Calu3 (cell line): ENCODE measurements around the gene GLE1. TPM values are rescaled to one million over a fixed set of nuclear protein-coding genes. Genes with fewer than 3 reads are reported as not detected.

ENCODE experiments used
- Bru-seq: library from RNA; stranded (reverse); fragments of 400-500 nt; gene quantifications from one replicate; lab custom pipeline; 2021; lab: Mats Ljungman, UMichigan
- BruChase-seq, 2 experiments: library from RNA; stranded (reverse); fragments of 400-500 nt; gene quantifications; one replicate each; lab custom pipeline; 2021; lab: Mats Ljungman, UMichigan
- BruUV-seq: library from RNA; stranded (reverse); fragments of 400-500 nt; replicated peaks from 2 replicates; lab custom pipeline; 2021; lab: Mats Ljungman, UMichigan
- CTCF ChIA-PET: fragments of 300-600 bp; sonication (Branson Sonifier 250); formaldehyde crosslinking; loops from one replicate; lab custom pipeline; 2022; ENCODE audit warnings: antibody characterized with exemption; lab: Charles Lee
- DNase-seq: peaks from one replicate; pipeline ENCODE4 v3.0.0; 2022
- H3K27ac Mint-ChIP-seq: one replicate; pipeline ENCODE4 v1.8.0; 2022; ENCODE audit warnings: mixed read lengths; ENCODE audit not compliant: unreplicated experiment
- H3K27me3 Mint-ChIP-seq: one replicate; pipeline ENCODE4 v1.8.0; 2022; ENCODE audit warnings: mixed read lengths; ENCODE audit not compliant: unreplicated experiment
- H3K36me3 Mint-ChIP-seq: one replicate; pipeline ENCODE4 v1.8.0; 2022; ENCODE audit warnings: mild to moderate bottlenecking, moderate library complexity, mixed read lengths; ENCODE audit not compliant: insufficient read depth, unreplicated experiment
- H3K4me1 Mint-ChIP-seq: one replicate; pipeline ENCODE4 v1.8.0; 2022; ENCODE audit warnings: mild to moderate bottlenecking, low read depth, mixed read lengths; ENCODE audit not compliant: unreplicated experiment
- H3K4me3 Mint-ChIP-seq: one replicate; pipeline ENCODE4 v1.8.0; 2022; ENCODE audit warnings: mild to moderate bottlenecking, low read depth, moderate library complexity, mixed read lengths; ENCODE audit not compliant: unreplicated experiment
- H3K9me3 Mint-ChIP-seq: one replicate; pipeline ENCODE4 v1.8.0; 2022; ENCODE audit warnings: low read depth, mixed read lengths; ENCODE audit not compliant: unreplicated experiment
- CTCF ChIP-seq: fragments of 200-600 bp; IDR thresholded peaks from one replicate; pipeline ENCODE4 v1.8.0; 2022; ENCODE audit warnings: antibody characterized with exemption; ENCODE audit not compliant: unreplicated experiment
- intact Hi-C: fragments of 100-400 bp; cut with micrococcal nuclease; formaldehyde crosslinking; loops from one replicate; pipeline ENCODE4 v1.10.0; 2022; ENCODE audit not compliant: unreplicated experiment
- long read RNA-seq: library from polyadenylated mRNA; stranded (forward); transcript quantifications from one replicate; pipeline ENCODE4 v2.0.0, GENCODE V29; 2022
- total RNA-seq: library from RNA; stranded (reverse); gene quantifications from 2 replicates; pipeline ENCODE4 v1.2.3, GENCODE V29; 2022

The GLE1 gene
- 23.9 and 24.8 TPM in 2 replicates for total RNA-seq
- Bru-seq, nascent RNA, result percentile 60 among the genes with signal in this experiment
- percentile 74 among the genes with signal in this experiment for BruChase-seq, experiment 1, labeled RNA remaining after a 6-hour chase
- percentile 64 among the genes with signal in this experiment for BruChase-seq, experiment 2, labeled RNA remaining after a 2-hour chase
- long read RNA-seq, transcript GLE1-201 (16 exons, 3,321 nt), result major isoform, 27 of 43 reads
- long read RNA-seq, partial matches to known transcripts, result 4 of 43 reads
- long read RNA-seq, other reads (novel, unspliced or antisense), result 11 of 43 reads

GRCh38 chr9:128504485-128505413 is at the start of gene GLE1:
TSS of gene GLE1 (plus strand) at chr9:128504719. CDS start at chr9:128504806, 87 bp downstream.
- Mint-ChIP-seq H3K36me3 (peaks cover 35% of the 10 kb centered on the region), H3K27ac (peak within 1 kb of the TSS; percentile 81), H3K27me3 (no peaks in the 10 kb centered on the region), H3K4me3 (peak within 1 kb of the TSS; percentile 98), H3K9me3 (no peaks in the 10 kb centered on the region), H3K4me1 (no peaks in the 10 kb centered on the region)
- intact Hi-C loops, result no loop called here
- peak; percentile 94 for DNase-seq
- CTCF ChIA-PET, result interaction anchor here (1.0 kb wide), 1 partner anchor 142 kb away, joined by 4 read pairs; no protein-coding TSS in a partner anchor
- no peak for TF ChIP-seq CTCF
- BruUV-seq, result no TSS peak

GRCh38 chr9:128454991-128455390 is 49.5 kb upstream of the GLE1 start:
- no peak for DNase-seq
- no peaks in the 10 kb centered on the region for H3K4me1 Mint-ChIP-seq
- peak overlapping the region; percentile 95 for H3K4me3 Mint-ChIP-seq
- H3K27ac Mint-ChIP-seq, result no peak overlapping the region
- intact Hi-C loops, result no loop called here
- BruUV-seq, result TSS peak; percentile 71
- CTCF ChIA-PET, result interaction anchor here (0.6 kb wide), 1 partner anchor 16 kb away, joined by 3 read pairs; no protein-coding TSS in a partner anchor
- peaks cover 22% of the 10 kb centered on the region for H3K36me3 Mint-ChIP-seq
- no peaks in the 10 kb centered on the region for H3K9me3 Mint-ChIP-seq
- no peaks in the 10 kb centered on the region for H3K27me3 Mint-ChIP-seq
- TF ChIP-seq CTCF, result no peak

GRCh38 chr9:128455849-128456612 is 48.5 kb upstream of the GLE1 start, which contains the start of gene ODF2:
TSS of gene ODF2 (plus strand) at chr9:128456006. CDS start at chr9:128456092, 86 bp downstream.
- Mint-ChIP-seq H3K36me3 (peaks cover 22% of the 10 kb centered on the region), H3K27ac (peak within 1 kb of the TSS; percentile 75), H3K4me1 (no peaks in the 10 kb centered on the region), H3K27me3 (no peaks in the 10 kb centered on the region), H3K4me3 (peak within 1 kb of the TSS; percentile 95), H3K9me3 (no peaks in the 10 kb centered on the region)
- DNase-seq, result peak; percentile 97
- no peak for TF ChIP-seq CTCF
- CTCF ChIA-PET, result interaction anchor here (0.6 kb wide), 2 partner anchors 17 kb away, joined by 3 read pairs; no protein-coding TSS in a partner anchor
- BruUV-seq, result no TSS peak
- intact Hi-C loops, result no loop called here
